ENCODE results near the gene ARPC1A. TPM values are rescaled to one million over a fixed set of nuclear protein-coding genes. Genes with fewer than 3 reads are reported as not detected.
"Not testable (repeated sequence)": the region's sequence is repeated elsewhere in the genome, so short reads cannot be mapped to it uniquely, and the experiment has no call there.

Gene ARPC1A
- total RNA-seq: 100 to 1,000 TPM; 103 to 137 (median 124) TPM

DNA sequence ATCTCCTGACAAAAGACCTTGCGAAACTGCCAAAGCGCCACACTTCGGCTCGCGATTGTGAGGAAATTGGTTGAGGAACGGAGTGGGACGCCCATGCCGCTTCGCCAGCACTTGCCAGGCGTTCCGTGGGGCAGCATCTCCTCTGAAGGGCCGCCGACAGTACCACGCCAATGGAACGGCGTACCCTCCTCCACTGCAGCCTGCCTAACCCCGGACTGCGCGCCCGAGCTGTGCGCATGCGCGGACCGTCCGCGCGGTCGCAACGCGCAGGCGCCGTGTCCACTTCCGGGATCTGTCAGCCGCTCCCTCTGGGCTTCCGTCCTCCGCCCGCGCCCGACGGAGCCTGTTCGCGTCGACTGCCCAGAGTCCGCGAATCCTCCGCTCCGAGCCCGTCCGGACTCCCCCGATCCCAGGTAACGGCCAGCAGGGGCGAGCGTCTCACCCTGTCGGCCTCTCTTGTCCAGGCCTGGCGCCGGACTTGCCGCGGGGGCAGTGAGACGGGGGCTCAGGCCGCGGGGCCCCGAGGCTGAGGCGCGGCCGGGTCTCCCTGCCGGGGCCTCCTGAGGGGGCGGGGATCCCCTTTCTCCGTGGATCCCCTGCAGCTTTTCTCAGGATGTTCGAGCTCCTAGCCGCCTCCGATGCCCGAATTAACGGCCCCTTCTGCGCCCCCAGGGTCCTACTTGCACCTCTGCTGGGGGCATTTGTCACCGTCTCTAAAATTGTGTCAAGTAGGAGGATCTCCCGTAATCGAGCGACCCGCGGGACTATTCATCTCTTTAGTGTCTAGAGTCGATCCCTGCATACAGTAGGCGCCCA lies at the start of gene ARPC1A:
ARPC1A (plus strand) TSS at position 307 of the 816 bp plus-strand sequence. CDS start 7,456 bp downstream, outside the sequence.
- ATAC-seq (ENCODE audit: low FRiP score) (peak; percentile 97), DNase-seq (ENCODE audit: low spot score) (peak; percentile 58)
- TF ChIP-seq, protein P1, sequence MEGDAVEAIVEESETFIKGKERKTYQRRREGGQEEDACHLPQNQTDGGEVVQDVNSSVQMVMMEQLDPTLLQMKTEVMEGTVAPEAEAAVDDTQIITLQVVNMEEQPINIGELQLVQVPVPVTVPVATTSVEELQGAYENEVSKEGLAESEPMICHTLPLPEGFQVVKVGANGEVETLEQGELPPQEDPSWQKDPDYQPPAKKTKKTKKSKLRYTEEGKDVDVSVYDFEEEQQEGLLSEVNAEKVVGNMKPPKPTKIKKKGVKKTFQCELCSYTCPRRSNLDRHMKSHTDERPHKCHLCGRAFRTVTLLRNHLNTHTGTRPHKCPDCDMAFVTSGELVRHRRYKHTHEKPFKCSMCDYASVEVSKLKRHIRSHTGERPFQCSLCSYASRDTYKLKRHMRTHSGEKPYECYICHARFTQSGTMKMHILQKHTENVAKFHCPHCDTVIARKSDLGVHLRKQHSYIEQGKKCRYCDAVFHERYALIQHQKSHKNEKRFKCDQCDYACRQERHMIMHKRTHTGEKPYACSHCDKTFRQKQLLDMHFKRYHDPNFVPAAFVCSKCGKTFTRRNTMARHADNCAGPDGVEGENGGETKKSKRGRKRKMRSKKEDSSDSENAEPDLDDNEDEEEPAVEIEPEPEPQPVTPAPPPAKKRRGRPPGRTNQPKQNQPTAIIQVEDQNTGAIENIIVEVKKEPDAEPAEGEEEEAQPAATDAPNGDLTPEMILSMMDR (IDR thresholded peaks at IDR 0.05): peak in 1 of 3 donors; percentile 20

DNA sequence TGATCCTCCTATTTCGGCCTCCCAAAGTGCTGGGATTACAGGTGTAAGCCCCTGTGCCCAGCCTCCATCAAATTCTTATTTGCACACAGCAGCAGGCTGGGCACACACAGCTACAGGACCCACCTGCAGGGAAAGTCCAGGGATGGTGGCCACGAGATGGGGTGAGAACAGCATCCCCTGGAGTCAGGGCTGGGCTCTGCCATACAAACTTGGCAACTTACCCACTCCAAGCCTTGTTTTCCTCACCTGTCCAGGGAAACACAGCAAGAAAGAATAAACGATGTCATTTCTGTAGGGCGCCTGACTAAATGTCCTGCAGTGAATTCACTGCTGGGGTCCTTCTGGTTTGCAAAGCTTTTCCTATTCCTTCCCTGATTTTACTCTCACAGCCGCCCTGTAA lies 47.5 kb upstream of the ARPC1A start:
- DNase-seq (ENCODE audit: low spot score) (no peak), ATAC-seq (ENCODE audit: low FRiP score) (no peak)
- TF ChIP-seq, protein P1 (IDR thresholded peaks at IDR 0.05): no peak

DNA sequence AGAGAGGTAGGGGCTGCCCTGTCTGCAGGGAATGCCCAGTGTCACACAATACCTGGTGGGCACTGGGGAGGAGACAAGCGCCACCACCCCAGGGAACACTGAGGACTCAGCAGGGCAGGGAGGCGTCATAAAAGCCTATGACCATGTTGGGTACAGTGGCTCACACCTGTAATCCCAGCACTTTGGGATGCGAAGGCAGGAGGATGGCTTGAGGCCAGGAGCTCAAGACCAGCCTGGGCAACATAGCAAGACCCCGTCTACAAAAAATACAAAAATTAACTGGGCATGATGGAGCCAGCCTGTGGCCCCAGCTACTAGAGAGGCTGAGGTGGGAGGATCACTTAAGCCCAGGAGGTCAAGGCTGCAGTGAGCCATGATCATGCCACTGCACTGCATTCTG lies 41.5 kb upstream of the ARPC1A start:
- DNase-seq (ENCODE audit: low spot score): not testable (repeated sequence)

DNA sequence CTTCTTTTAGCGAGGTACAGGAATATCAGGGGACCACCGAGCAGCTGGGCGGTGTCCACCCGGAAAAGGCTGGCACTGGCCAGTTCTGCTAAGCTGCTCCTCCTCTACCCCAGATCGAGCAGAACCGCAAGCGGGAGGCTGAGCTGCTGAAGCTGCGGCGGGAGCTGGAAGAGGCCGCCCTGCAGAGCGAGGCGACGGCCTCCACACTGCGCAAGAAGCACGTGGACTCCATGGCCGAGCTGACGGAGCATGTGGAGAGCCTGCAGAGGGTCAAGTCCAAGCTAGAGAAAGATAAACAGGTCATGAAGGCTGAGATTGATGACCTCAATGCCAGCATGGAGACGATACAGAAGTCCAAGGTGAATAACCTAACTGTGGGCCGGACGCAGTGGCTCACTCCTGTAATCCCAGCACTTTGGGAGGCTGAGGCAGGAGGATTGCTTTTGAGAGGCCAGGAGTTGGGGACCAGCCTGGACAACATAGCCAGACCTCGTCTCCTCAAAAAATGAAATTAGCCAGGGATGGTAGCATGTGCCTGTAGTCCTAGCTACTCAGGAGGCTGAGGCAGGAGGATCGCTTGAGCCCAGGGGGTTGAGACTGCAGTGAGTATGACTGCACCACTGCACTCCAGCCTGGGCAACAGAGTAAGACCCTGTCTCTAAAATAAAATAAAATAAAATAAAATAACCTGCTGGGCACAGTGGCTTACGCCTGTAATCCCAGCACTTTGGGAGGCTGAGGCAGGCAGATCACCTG lies 37.7 kb upstream of the ARPC1A start:
- TF ChIP-seq, protein P1 (IDR thresholded peaks at IDR 0.05): no peak
- DNase-seq (ENCODE audit: low spot score) (no peak), ATAC-seq (ENCODE audit: low FRiP score) (no peak)

More for the DNA sequence above, 41.5 kb upstream of the ARPC1A start:
- not testable (repeated sequence) for ATAC-seq (ENCODE audit: low FRiP score)

DNA sequence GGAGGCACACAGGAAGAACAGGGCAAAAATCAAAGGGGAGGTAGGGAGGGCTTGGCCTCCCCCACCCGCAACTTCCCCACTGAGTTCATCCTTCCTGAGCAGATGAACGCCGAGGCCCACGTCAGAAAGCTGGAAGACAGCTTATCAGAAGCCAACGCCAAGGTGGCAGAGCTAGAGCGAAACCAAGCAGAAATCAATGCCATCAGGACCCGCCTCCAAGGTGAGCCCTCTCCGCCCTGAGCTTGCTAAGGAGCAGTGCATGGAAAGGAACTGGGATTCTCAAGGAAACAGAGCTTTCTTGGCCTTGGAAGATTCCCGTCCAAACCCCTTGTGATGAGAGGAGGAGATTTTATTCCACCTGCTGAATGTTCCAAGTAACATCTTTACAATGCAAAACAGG lies 36.5 kb upstream of the ARPC1A start:
- ATAC-seq (ENCODE audit: low FRiP score) (no peak), DNase-seq (ENCODE audit: low spot score) (no peak)
- TF ChIP-seq, protein P1 (IDR thresholded peaks at IDR 0.05): no peak

DNA sequence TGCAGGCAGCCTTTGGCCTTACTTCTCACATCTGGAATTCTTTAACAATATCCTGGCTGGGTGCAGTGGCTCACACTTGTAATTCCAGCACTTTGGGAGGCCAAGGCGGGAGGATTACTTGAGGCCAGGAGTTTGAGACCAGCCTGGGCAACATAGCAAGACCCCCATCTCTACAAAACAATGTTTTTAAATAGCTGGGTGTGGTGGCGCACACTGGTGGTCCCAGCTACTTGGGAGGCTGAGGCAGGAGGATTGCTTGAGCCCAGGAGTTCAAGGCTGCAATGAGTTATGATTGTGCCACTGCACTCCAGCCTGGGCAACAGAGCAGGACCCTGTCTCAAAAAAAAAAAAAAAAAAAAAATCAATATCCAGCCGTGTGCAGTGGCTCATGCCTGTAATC lies 35.5 kb upstream of the ARPC1A start:
- ATAC-seq (ENCODE audit: low FRiP score); DNase-seq (ENCODE audit: low spot score): not testable (repeated sequence)

DNA sequence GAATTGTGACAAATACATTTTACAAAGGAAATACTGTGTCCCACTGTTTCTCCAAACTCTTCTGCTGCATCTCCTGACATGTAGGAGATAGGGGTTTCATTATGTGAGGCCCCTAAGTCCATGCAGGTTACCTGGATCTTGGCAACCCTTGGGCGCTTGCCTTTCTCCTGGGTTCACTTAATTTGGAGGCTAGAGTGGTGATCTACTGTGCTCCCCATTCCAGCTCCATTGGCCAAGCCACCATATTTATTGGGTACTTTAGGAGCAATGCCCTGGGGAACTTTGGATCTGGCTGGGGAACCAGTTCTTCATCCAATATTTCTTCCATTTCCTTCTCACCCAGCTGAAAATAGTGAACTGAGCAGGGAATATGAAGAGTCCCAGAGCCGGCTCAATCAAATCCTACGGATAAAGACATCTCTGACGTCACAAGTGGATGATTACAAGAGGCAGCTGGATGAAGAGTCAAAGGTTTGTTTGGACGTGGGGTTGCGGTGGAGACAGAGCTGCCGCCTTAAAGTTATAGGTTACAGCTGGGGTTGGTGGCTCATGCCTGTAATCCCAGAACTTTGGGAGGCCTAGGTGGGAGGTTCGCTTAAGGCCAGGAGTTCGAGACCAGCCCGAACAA lies 34.6 kb upstream of the ARPC1A start:
- TF ChIP-seq, protein P1 (IDR thresholded peaks at IDR 0.05): no peak
- ATAC-seq (ENCODE audit: low FRiP score): no peak

More for the DNA sequence above, 34.6 kb upstream of the ARPC1A start:
- DNase-seq (ENCODE audit: low spot score): no peak

All from omental fat pad (tissue), 4 donors.